ENCODE results near the gene RCBTB2. TPM values are rescaled to one million over a fixed set of nuclear protein-coding genes. Genes with fewer than 3 reads are reported as not detected.

Gene RCBTB2
- total and polyA plus RNA-seq, 7 donors = 2.8 to 18.5 (median 8.2) TPM

DNA sequence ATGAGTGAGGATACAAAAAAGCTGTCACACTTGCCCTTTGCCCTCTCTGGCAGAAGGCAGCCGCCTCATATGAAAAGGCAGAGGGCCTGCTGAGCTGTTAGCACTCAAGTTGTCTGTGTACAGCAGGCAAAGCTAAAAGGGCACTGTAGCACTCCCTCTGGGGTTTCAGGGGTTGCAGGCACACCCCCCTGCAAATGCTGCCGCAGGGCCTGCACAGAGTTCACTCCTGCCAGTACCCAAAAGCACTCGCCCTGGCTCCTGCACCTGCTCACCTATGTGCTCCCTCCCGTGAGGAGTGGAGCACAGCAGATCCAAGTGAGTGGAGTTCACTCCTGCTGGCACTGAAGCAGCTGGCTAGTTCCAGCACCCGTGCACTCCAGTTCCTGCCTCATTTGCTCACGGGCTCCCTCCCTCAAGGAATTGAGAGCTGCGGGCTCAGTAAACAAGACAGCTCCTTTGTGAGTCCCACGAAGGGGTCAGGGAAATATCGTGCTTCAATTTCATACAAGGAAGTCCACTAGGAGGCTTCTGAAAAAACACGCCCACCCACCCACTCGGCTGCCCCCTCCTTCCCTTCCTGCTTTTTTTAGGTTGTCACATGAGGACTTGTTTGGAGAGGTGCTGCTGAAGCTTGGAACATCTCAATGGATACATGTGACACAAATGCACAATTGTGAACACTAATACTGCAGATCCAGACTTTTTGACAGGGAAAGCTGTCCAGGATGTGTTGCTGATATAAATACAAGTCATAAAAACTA is 9.9 kb upstream of the RCBTB2 start:
- H3K4me3 ChIP-seq = peak overlapping the region; percentile 32
- ATAC-seq (peak; percentile 80 to 94 (median 92)), DNase-seq (peak; percentile 28 to 74)
- TF ChIP-seq, protein P1, sequence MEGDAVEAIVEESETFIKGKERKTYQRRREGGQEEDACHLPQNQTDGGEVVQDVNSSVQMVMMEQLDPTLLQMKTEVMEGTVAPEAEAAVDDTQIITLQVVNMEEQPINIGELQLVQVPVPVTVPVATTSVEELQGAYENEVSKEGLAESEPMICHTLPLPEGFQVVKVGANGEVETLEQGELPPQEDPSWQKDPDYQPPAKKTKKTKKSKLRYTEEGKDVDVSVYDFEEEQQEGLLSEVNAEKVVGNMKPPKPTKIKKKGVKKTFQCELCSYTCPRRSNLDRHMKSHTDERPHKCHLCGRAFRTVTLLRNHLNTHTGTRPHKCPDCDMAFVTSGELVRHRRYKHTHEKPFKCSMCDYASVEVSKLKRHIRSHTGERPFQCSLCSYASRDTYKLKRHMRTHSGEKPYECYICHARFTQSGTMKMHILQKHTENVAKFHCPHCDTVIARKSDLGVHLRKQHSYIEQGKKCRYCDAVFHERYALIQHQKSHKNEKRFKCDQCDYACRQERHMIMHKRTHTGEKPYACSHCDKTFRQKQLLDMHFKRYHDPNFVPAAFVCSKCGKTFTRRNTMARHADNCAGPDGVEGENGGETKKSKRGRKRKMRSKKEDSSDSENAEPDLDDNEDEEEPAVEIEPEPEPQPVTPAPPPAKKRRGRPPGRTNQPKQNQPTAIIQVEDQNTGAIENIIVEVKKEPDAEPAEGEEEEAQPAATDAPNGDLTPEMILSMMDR (IDR thresholded peaks at IDR 0.05) = peak; percentile 11
- peaks cover 26% of the 10 kb centered on the region for H3K4me1 ChIP-seq
- intact Hi-C loops (cut with DNase I) = no loop called here
- no peaks in the 10 kb centered on the region for H3K27me3 ChIP-seq (ENCODE audit: insufficient read depth in 3 of 3, low read length in 2 of 3)
- 1 to 6% (median 2%) methylated on average over 11 of the region's 11 CpGs for WGBS, 3 donors
- H3K36me3 ChIP-seq (ENCODE audit: insufficient read depth in 1 of 2, low read depth in 1 of 2) = no peaks in the 10 kb centered on the region
- peak overlapping the region; percentile 70 for H3K27ac ChIP-seq
- H3K9me3 ChIP-seq = no peaks in the 10 kb centered on the region

DNA sequence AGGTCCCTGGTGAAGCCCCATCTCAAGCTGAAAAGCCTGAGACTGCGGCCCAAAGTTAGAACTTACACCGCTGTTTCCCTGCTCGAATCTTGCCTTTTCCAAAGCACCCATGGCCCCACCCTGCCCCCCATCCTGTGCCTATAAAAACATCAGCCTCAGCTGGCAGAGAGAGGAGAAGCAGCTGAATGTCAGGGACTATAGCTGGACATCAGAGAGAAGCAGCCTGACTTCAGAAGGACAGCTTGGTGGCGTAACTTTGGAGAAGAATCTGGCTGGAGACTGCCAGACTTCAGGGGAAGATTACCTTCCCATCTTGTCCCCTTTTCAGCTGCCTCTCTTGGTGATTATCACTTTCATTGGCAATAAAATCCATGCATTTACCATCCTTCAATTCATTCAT is 9.3 kb upstream of the RCBTB2 start:
- no peak for DNase-seq
- Histone ChIP-seq H3K27me3 (ENCODE audit: insufficient read depth in 3 of 3, low read length in 2 of 3) (no peaks in the 10 kb centered on the region), H3K4me1 (peaks cover 26% of the 10 kb centered on the region), H3K4me3 (no peak overlapping the region), H3K9me3 (no peaks in the 10 kb centered on the region), H3K36me3 (ENCODE audit: insufficient read depth in 1 of 2, low read depth in 1 of 2) (no peaks in the 10 kb centered on the region), H3K27ac (peak overlapping the region; percentile 70)
- 61 to 80% (median 65%) methylated on average over 4 of the region's 4 CpGs for WGBS, 3 donors
- peak in 3 of 4 donors; percentile 34 to 63 (median 56) for ATAC-seq
- intact Hi-C loops (cut with DNase I) = no loop called here
- TF ChIP-seq, protein P1 (IDR thresholded peaks at IDR 0.05) = no peak

DNA sequence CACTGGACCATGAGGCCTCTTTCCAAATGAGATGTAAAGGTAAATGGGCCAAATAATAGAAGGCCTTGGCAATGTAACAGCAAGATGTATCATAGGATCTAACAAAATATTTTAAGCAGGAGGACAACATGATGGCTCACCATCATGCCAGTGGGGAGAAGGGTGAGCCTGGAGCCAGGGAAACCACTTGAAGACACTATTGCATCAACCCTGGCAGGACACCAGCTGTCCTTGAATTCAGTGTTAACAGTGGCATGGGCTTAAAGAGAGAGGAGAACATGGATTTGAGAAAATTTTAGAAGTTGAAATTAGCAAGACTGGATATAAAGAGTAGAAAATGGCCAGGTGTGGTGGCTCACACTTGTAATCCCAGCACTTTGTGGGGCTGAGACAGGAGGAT is 6.7 kb upstream of the RCBTB2 start:
- no peaks in the 10 kb centered on the region for H3K27me3 ChIP-seq (ENCODE audit: insufficient read depth in 3 of 3, low read length in 2 of 3)
- H3K4me3 ChIP-seq = no peak overlapping the region
- intact Hi-C loops (cut with DNase I) = no loop called here
- H3K27ac ChIP-seq = no peak overlapping the region
- no peaks in the 10 kb centered on the region for H3K36me3 ChIP-seq (ENCODE audit: insufficient read depth in 1 of 2, low read depth in 1 of 2)
- DNase-seq = peak in 1 of 2 donors; percentile 31
- peak in 1 of 4 donors; percentile 41 for ATAC-seq
- peaks cover 26% of the 10 kb centered on the region for H3K4me1 ChIP-seq
- H3K9me3 ChIP-seq = no peaks in the 10 kb centered on the region
- TF ChIP-seq, protein P1 (IDR thresholded peaks at IDR 0.05) = no peak

DNA sequence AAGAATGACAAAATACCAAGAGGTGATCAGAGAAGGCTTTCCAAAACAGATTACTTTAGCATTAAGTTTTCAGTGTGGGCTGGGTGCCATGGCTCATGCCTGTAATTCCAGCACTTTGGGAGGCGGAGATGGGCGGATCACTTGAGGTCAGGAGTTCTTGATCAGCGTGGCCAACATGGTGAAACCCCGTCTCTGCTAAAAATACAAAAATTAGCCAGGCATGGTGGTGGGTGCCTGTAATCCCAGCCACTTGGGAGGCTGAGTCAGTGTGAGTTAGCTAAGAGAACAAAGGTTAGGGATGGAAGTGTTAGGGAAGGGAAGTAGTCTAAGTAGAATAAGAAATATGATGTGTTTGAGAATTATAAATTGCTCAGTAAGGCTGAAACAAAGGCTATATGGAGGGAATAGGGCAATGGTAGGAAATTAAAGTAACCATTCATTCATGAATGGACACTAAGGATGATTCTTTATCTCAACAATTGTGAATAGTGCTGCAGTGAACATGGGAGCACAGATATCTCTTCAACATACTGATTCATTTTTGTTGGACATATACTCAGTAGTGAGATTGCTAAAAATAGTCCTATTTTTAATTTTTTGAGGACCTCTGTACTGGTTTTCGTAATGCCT is 3.9 kb upstream of the RCBTB2 start:
- no peaks in the 10 kb centered on the region for H3K36me3 ChIP-seq (ENCODE audit: insufficient read depth in 1 of 2, low read depth in 1 of 2)
- H3K4me1 ChIP-seq = peaks cover 7% of the 10 kb centered on the region
- H3K4me3 ChIP-seq = no peak overlapping the region
- WGBS, 3 donors = 72 to 87% (median 87%) methylated on average over 5 of the region's 5 CpGs
- TF ChIP-seq, protein P1 (IDR thresholded peaks at IDR 0.05) = no peak
- H3K27me3 ChIP-seq (ENCODE audit: insufficient read depth in 3 of 3, low read length in 2 of 3) = no peaks in the 10 kb centered on the region
- no peak for DNase-seq
- intact Hi-C loops (cut with DNase I) = no loop called here
- ATAC-seq = no peak
- no peaks in the 10 kb centered on the region for H3K9me3 ChIP-seq
- H3K27ac ChIP-seq = no peak overlapping the region

All from psoas muscle (tissue), 8 donors.